Measurements from ENCODE around the gene C1QTNF9.

C1QTNF9 gene

GRCh38 chr13:24275041-24275440, 34.3 kb upstream of the C1QTNF9 start:
- no peak for TF ChIP-seq CTCF (conservative IDR thresholded peaks at IDR 0.05; ENCODE audit: low read length)

GRCh38 chr13:24276306-24276705, 33.1 kb upstream of the C1QTNF9 start:
- DNase-seq (ENCODE audit: low read depth): no peak
- no peak for TF ChIP-seq CTCF (conservative IDR thresholded peaks at IDR 0.05; ENCODE audit: low read length)
- H3K4me3 ChIP-seq (ENCODE audit: low read length): no peak overlapping the region

More at GRCh38 chr13:24275041-24275440, 34.3 kb upstream of the C1QTNF9 start:
- no peak for DNase-seq (ENCODE audit: low read depth)
- H3K4me3 ChIP-seq (ENCODE audit: low read length): no peak overlapping the region

GRCh38 chr13:24276861-24277260, 32.5 kb upstream of the C1QTNF9 start:
- no peak for DNase-seq (ENCODE audit: low read depth)
- H3K4me3 ChIP-seq (ENCODE audit: low read length): no peak overlapping the region
- no peak for TF ChIP-seq CTCF (conservative IDR thresholded peaks at IDR 0.05; ENCODE audit: low read length)

GRCh38 chr13:24277761-24278160, 31.6 kb upstream of the C1QTNF9 start:
- no peak overlapping the region for H3K4me3 ChIP-seq (ENCODE audit: low read length)
- no peak for DNase-seq (ENCODE audit: low read depth)
- no peak for TF ChIP-seq CTCF (conservative IDR thresholded peaks at IDR 0.05; ENCODE audit: low read length)

- TF ChIP-seq CTCF (conservative IDR thresholded peaks at IDR 0.05; ENCODE audit: low read length): no peak
- DNase-seq (ENCODE audit: low read depth): no peak
Measured at GRCh38 chr13:24279327-24280110, 29.9 kb upstream of the C1QTNF9 start.

GRCh38 chr13:24280720-24281119, 28.7 kb upstream of the C1QTNF9 start:
- no peak for TF ChIP-seq CTCF (conservative IDR thresholded peaks at IDR 0.05; ENCODE audit: low read length)
- no peak overlapping the region for H3K4me3 ChIP-seq (ENCODE audit: low read length)
- DNase-seq (ENCODE audit: low read depth): no peak

More at GRCh38 chr13:24279327-24280110, 29.9 kb upstream of the C1QTNF9 start:
- no peak overlapping the region for H3K4me3 ChIP-seq (ENCODE audit: low read length)

All from AG10803 (cell line).